ENCODE results near the gene P2RY1. TPM values are rescaled to one million over a fixed set of nuclear protein-coding genes. Genes with fewer than 3 reads are reported as not detected.

P2RY1 gene
- total RNA-seq, 1 donor from 2014 or later = 0.58 TPM

GRCh38 chr3:152832046-152832445 lies 2.9 kb upstream of the P2RY1 start:
- TF ChIP-seq CTCF (IDR thresholded peaks at IDR 0.05; ENCODE audit: insufficient read depth, low read length, poor library complexity, severe bottlenecking) = no peak
- DNase-seq (ENCODE audit: low read depth) = no peak
- Histone ChIP-seq H3K27me3 (ENCODE audit: control insufficient read depth, insufficient read depth, low read length) (peaks cover 9% of the 10 kb centered on the region), H3K4me3 (ENCODE audit: low read depth, low read length) (no peak overlapping the region), H3K36me3 (ENCODE audit: control insufficient read depth, insufficient read depth, low read length) (no peaks in the 10 kb centered on the region)

GRCh38 chr3:152833089-152833488 lies 1.8 kb upstream of the P2RY1 start:
- no peak for DNase-seq (ENCODE audit: low read depth)
- TF ChIP-seq CTCF (IDR thresholded peaks at IDR 0.05; ENCODE audit: insufficient read depth, low read length, poor library complexity, severe bottlenecking) = no peak
- Histone ChIP-seq H3K36me3 (ENCODE audit: control insufficient read depth, insufficient read depth, low read length) (no peaks in the 10 kb centered on the region), H3K4me3 (ENCODE audit: low read depth, low read length) (no peak overlapping the region), H3K27me3 (ENCODE audit: control insufficient read depth, insufficient read depth, low read length) (peaks cover 9% of the 10 kb centered on the region)

- Histone ChIP-seq H3K27me3 (ENCODE audit: control insufficient read depth, insufficient read depth, low read length) (peaks cover 9% of the 10 kb centered on the region), H3K4me3 (ENCODE audit: low read depth, low read length) (peak overlapping the region; percentile 54), H3K36me3 (ENCODE audit: control insufficient read depth, insufficient read depth, low read length) (no peaks in the 10 kb centered on the region)
- no peak for DNase-seq (ENCODE audit: low read depth)
- TF ChIP-seq CTCF (IDR thresholded peaks at IDR 0.05; ENCODE audit: insufficient read depth, low read length, poor library complexity, severe bottlenecking) = peak; percentile 5
Measured at GRCh38 chr3:152834191-152834775, 648 bp upstream of the P2RY1 start.

DNA sequence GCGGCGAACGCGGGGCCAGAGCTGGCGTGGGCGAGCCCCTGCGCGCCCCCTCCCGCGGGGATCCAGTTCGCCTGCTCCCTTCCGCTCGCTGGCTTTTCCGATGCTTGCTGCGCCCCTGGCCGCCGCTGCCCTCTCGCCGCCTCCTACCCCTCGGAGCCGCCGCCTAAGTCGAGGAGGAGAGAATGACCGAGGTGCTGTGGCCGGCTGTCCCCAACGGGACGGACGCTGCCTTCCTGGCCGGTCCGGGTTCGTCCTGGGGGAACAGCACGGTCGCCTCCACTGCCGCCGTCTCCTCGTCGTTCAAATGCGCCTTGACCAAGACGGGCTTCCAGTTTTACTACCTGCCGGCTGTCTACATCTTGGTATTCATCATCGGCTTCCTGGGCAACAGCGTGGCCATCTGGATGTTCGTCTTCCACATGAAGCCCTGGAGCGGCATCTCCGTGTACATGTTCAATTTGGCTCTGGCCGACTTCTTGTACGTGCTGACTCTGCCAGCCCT lies 721 bp downstream of the P2RY1 start:
- DNase-seq (ENCODE audit: low read depth) = no peak
- Histone ChIP-seq H3K4me3 (ENCODE audit: low read depth, low read length) (peak overlapping the region; percentile 54), H3K36me3 (ENCODE audit: control insufficient read depth, insufficient read depth, low read length) (no peaks in the 10 kb centered on the region), H3K27me3 (ENCODE audit: control insufficient read depth, insufficient read depth, low read length) (peaks cover 9% of the 10 kb centered on the region)
- no peak for TF ChIP-seq CTCF (IDR thresholded peaks at IDR 0.05; ENCODE audit: insufficient read depth, low read length, poor library complexity, severe bottlenecking)

GRCh38 chr3:152836269-152836668 lies 1.3 kb downstream of the P2RY1 start:
- no peaks in the 10 kb centered on the region for H3K36me3 ChIP-seq (ENCODE audit: control insufficient read depth, insufficient read depth, low read length)
- peaks cover 9% of the 10 kb centered on the region for H3K27me3 ChIP-seq (ENCODE audit: control insufficient read depth, insufficient read depth, low read length)
- no peak overlapping the region for H3K4me3 ChIP-seq (ENCODE audit: low read depth, low read length)
- TF ChIP-seq CTCF (IDR thresholded peaks at IDR 0.05; ENCODE audit: insufficient read depth, low read length, poor library complexity, severe bottlenecking) = no peak
- DNase-seq (ENCODE audit: low read depth) = no peak

DNA sequence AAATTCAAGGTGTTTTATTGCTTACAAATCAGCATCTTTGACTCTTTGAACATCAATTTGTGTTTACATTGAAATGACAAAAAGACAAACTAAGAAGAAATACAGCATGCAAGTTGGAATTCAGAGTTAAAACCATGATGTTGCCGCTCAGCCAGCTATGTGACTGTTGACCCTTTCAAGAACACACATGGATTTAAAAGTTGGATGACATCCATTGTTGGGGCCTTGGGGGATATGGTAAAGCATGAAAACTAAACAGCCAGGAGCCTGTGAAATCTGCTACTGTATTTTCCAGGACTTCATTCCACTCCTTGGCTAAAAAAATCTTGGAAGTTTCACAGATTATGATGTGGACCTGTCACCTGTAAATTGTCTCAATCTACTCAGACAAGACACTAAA lies 4.6 kb downstream of the P2RY1 start:
- TF ChIP-seq CTCF (IDR thresholded peaks at IDR 0.05; ENCODE audit: insufficient read depth, low read length, poor library complexity, severe bottlenecking) = no peak
- Histone ChIP-seq H3K36me3 (ENCODE audit: control insufficient read depth, insufficient read depth, low read length) (no peaks in the 10 kb centered on the region), H3K4me3 (ENCODE audit: low read depth, low read length) (no peak overlapping the region)

More for the DNA sequence above, 4.6 kb downstream of the P2RY1 start:
- peaks cover 9% of the 10 kb centered on the region for H3K27me3 ChIP-seq (ENCODE audit: control insufficient read depth, insufficient read depth, low read length)
- no peak for DNase-seq (ENCODE audit: low read depth)

Data from kidney epithelial cell (primary cell).